ENCODE measurements around the gene PCGF3.

Gene PCGF3

DNA sequence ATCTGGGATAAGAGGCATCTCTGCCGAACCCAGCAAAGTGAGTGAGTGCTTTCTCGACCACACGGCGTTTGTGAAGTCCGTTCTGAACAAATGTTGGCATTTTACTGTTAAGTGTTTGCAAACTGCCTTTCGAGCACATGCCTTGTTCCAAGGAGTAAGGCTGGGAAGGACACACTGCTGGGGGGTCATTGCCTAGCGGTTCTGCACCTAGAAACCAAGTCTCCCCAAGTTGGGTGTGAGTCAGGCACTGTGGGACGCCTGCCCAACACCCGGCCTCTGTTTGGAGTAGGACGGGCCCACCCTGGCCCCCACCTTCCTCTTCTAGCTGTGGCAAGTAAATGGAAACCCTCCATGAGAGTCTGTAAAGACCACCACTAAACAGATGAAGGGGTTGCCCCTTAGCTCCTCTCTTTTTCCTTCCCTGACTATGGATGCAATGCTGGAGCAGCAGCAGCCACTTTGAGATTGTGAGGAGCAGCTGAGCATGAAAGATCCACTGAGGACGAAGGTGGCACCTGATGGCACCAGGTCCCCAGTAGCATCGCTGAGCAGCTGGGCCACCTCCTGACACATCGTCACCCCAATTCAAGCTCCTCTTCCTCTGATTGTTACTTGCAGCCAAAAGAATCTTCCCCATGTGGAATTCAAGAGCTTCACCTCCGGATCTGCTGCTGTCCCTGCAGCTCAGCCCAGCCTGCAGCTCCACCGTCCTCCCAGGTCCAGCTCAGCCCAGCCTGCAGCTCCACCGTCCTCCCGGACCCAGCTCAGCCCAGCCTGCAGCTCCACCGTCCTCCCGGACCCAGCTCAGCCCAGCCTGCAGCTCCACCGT is 114.0 kb downstream of the PCGF3 start:
- no peak for DNase-seq
- no peak overlapping the region for H3K27ac ChIP-seq
- no peaks in the 10 kb centered on the region for H3K36me3 ChIP-seq
- H3K4me1 ChIP-seq = peaks cover 0 to 2% (median 0%) of the 10 kb centered on the region in 4 donors
- H3K4me3 ChIP-seq = no peak overlapping the region
- H3K27me3 ChIP-seq = peaks cover 0 to 79% of the 10 kb centered on the region in 2 donors
- H3K9me3 ChIP-seq = peaks cover 0 to 4% (median 0%) of the 10 kb centered on the region in 3 donors
- intact Hi-C loops (cut with DNase I; ENCODE audit: low total_unique reads) = no loop called here
- TF ChIP-seq, protein P1, sequence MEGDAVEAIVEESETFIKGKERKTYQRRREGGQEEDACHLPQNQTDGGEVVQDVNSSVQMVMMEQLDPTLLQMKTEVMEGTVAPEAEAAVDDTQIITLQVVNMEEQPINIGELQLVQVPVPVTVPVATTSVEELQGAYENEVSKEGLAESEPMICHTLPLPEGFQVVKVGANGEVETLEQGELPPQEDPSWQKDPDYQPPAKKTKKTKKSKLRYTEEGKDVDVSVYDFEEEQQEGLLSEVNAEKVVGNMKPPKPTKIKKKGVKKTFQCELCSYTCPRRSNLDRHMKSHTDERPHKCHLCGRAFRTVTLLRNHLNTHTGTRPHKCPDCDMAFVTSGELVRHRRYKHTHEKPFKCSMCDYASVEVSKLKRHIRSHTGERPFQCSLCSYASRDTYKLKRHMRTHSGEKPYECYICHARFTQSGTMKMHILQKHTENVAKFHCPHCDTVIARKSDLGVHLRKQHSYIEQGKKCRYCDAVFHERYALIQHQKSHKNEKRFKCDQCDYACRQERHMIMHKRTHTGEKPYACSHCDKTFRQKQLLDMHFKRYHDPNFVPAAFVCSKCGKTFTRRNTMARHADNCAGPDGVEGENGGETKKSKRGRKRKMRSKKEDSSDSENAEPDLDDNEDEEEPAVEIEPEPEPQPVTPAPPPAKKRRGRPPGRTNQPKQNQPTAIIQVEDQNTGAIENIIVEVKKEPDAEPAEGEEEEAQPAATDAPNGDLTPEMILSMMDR (IDR thresholded peaks at IDR 0.05) = no peak
